Liver (tissue), 3 donors: ENCODE measurements around the gene E2F4.

Experiments used
- ATF3 ChIP-seq: IDR thresholded peaks from 2 replicates; pipeline ENCODE4 v1.6.1; 2016; ENCODE audit warnings: antibody characterized with exemption
- CTCF ChIP-seq: fragments of 150-350 bp; IDR thresholded peaks from 2 replicates; pipeline ENCODE4 v1.5.1; 2017; ENCODE audit warnings: improper control_type of control experiment, low read depth, low read length; ENCODE audit not compliant: missing input control
- EGR1 ChIP-seq, 2 donors: IDR thresholded peaks; 2 replicates each; pipeline ENCODE4 v1.6.1; 2016 to 2018; ENCODE audit warnings: antibody characterized with exemption in 2 of 2, low read depth in 2 of 2
- FOXA1 ChIP-seq: IDR thresholded peaks from 2 replicates; pipeline ENCODE4 v1.6.1; 2016; ENCODE audit warnings: antibody characterized with exemption
- GABPA ChIP-seq, 2 donors: IDR thresholded peaks in 1 of 2; conservative IDR thresholded peaks in 1 of 2; 2 replicates each; pipeline ENCODE4 v1.6.1; 2016; ENCODE audit warnings: antibody characterized with exemption in 2 of 2, mild to moderate bottlenecking in 1 of 2, moderate library complexity in 1 of 2
- HNF4G ChIP-seq: IDR thresholded peaks from 2 replicates; pipeline ENCODE4 v1.6.1; 2016; ENCODE audit warnings: antibody characterized with exemption
- JUND ChIP-seq, 2 donors: IDR thresholded peaks; 2 replicates each; pipeline ENCODE4 v1.6.1; 2016; ENCODE audit warnings: antibody characterized with exemption in 2 of 2
- MAX ChIP-seq: IDR thresholded peaks from 2 replicates; pipeline ENCODE4 v1.6.1; 2016; ENCODE audit warnings: antibody characterized with exemption
- NR2F2 ChIP-seq: IDR thresholded peaks from 2 replicates; pipeline ENCODE4 v1.6.1; 2016; ENCODE audit warnings: antibody characterized with exemption
- RAD21 ChIP-seq, 2 donors: IDR thresholded peaks; 2 replicates each; pipeline ENCODE4 v1.6.1; 2016; ENCODE audit warnings: antibody characterized with exemption in 2 of 2, mild to moderate bottlenecking in 2 of 2
- REST ChIP-seq: IDR thresholded peaks from 2 replicates; pipeline ENCODE4 v1.6.1; 2016; ENCODE audit warnings: antibody characterized with exemption, mild to moderate bottlenecking
- TAF1 ChIP-seq: conservative IDR thresholded peaks from 2 replicates; pipeline ENCODE4 v1.6.1; 2016; ENCODE audit warnings: antibody characterized with exemption, mild to moderate bottlenecking
- donor health status: healthy.
- donor health status: healthy.

GRCh38 chr16:67157892-67158635 is 33.9 kb upstream of the E2F4 start:
- no peak for TF ChIP-seq RAD21 (IDR thresholded peaks at IDR 0.05)
- TF ChIP-seq CTCF: no peak
- no peak for TF ChIP-seq MAX
- TF ChIP-seq GABPA (IDR thresholded peaks at IDR 0.05 in 1 of 2, conservative IDR thresholded peaks at IDR 0.05 in 1 of 2): no peak
- no peak for TF ChIP-seq ATF3
- no peak for TF ChIP-seq JUND (IDR thresholded peaks at IDR 0.05)
- no peak for TF ChIP-seq HNF4G
- TF ChIP-seq REST: no peak
- no peak for TF ChIP-seq TAF1
- TF ChIP-seq EGR1 (IDR thresholded peaks at IDR 0.05; ENCODE audit: low read depth in 2 of 2): no peak
- no peak for TF ChIP-seq FOXA1
- no peak for TF ChIP-seq NR2F2
